ENCODE measurements around the gene ELK3.
A peak's percentile ranks its signal among the peaks of the same experiment; 100 is the strongest.

Gene ELK3

GRCh38 chr12:96237035-96237434 lies 42.9 kb downstream of the ELK3 start:
- DNase-seq: no peak

- DNase-seq: peak; percentile 51 to 61
Measured at GRCh38 chr12:96237465-96238077, 43.4 kb downstream of the ELK3 start.

- no peak for DNase-seq
Measured at GRCh38 chr12:96238336-96239047, 44.3 kb downstream of the ELK3 start.

GRCh38 chr12:96239711-96240635 lies 45.8 kb downstream of the ELK3 start:
- no peak for DNase-seq

- no peak for DNase-seq
Measured at GRCh38 chr12:96240656-96241055, 46.5 kb downstream of the ELK3 start.

- no peak for DNase-seq
Measured at GRCh38 chr12:96241431-96241830, 47.3 kb downstream of the ELK3 start.

GRCh38 chr12:96241846-96242256 lies 47.7 kb downstream of the ELK3 start:
- DNase-seq: peak; percentile 39 to 61

GRCh38 chr12:96242597-96242996 lies 48.4 kb downstream of the ELK3 start:
- DNase-seq: no peak

GRCh38 chr12:96244826-96245225 lies 50.7 kb downstream of the ELK3 start:
- DNase-seq: no peak

- no peak for DNase-seq
Measured at GRCh38 chr12:96246926-96247505, 52.8 kb downstream of the ELK3 start.

- no peak for DNase-seq
Measured at GRCh38 chr12:96247563-96247962, 53.4 kb downstream of the ELK3 start.

GRCh38 chr12:96248136-96248931 lies 54.2 kb downstream of the ELK3 start:
- no peak for DNase-seq

GRCh38 chr12:96249196-96250118 lies 55.3 kb downstream of the ELK3 start:
- no peak for DNase-seq

GRCh38 chr12:96250119-96250685 lies 56.0 kb downstream of the ELK3 start:
- DNase-seq: no peak

- DNase-seq: peak; percentile 67 to 72
Measured at GRCh38 chr12:96255077-96255476, 60.9 kb downstream of the ELK3 start.

- DNase-seq: no peak
Measured at GRCh38 chr12:96256672-96257361, 62.6 kb downstream of the ELK3 start.

GRCh38 chr12:96257550-96258103 lies 63.5 kb downstream of the ELK3 start:
- no peak for DNase-seq

GRCh38 chr12:96258104-96258961 lies 64.2 kb downstream of the ELK3 start:
- DNase-seq: no peak

- DNase-seq: peak; percentile 22 to 43
Measured at GRCh38 chr12:96260231-96260630, 66.1 kb downstream of the ELK3 start.

Data from inflammatory macrophage treated with lipopolysaccharide for 1 hour (primary cell).